ENCODE data around the gene PRRX2. TPM values are rescaled to one million over a fixed set of nuclear protein-coding genes. Genes with fewer than 3 reads are reported as not detected.

PRRX2 gene
- total RNA-seq, 5 donors from 2014 or later (not counting 1 experiment from before 2014, with no cell fraction given) = 0.26 TPM; not detected in 4

DNA sequence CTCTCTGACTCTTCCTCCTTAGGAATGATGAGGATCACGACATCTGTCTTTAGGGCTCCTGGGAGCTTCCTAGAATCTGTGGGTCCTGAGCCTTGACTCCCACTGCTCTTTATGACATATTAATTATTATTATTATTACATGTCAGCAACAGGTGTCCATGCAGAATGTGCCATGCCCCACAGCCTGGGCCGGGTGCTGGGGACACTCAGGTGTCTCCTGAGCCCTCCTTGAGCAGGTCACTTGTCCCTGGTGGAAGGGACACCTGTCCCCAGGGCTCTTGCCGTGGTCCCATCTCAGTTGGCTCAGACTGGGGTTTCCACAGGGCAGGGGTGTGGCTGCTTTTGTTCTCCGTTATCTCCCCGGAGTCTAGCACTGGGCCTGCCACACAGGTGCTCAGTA, 53.2 kb downstream of the PRRX2 start:
- no peak for ATAC-seq (replicated peaks in 1 of 4)
- Mint-ChIP-seq H3K9me3 (no peaks in the 10 kb centered on the region), H3K4me1 (peaks cover 0 to 1% (median 0%) of the 10 kb centered on the region in 3 donors)

DNA sequence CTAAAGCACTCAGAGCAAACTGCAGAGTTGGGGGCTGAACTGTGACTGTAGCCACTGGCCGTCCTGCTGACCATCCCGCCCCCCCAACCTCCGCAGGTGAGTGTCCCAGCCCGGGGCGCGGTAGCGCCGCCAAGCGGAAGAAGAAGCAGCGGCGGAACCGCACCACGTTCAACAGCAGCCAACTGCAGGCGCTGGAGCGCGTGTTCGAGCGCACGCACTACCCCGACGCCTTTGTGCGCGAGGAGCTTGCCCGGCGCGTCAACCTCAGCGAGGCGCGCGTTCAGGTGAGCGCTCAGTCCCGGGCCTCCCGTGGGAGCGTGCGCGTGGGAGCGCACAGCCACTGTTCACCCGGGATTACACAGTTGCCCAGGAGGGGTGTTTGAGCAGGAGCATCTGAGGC, 53.7 kb downstream of the PRRX2 start:
- no peaks in the 10 kb centered on the region for H3K4me1 ChIP-seq (ENCODE audit: control insufficient read depth in 1 of 2, extremely low read depth in 1 of 2, insufficient read depth in 2 of 2, low read length in 2 of 2)
- ChIA-PET POLR2A (no interaction called here), CTCF (no interaction called here)
- H3K4me3 Mint-ChIP-seq = no peak overlapping the region
- H3K27ac ChIP-seq (ENCODE audit: low read length) = no peak overlapping the region
- no peaks in the 10 kb centered on the region for H3K9me3 Mint-ChIP-seq
- H3K36me3 Mint-ChIP-seq = no peaks in the 10 kb centered on the region
- peaks cover 0 to 57% of the 10 kb centered on the region in 2 experiments for H3K27me3 ChIP-seq (replicated peaks in 1 of 2; ENCODE audit: control insufficient read depth in 2 of 2, extremely low read depth in 1 of 2, insufficient read depth in 2 of 2, low read length in 1 of 2)
- H3K9me3 ChIP-seq = no peaks in the 10 kb centered on the region
- H3K36me3 ChIP-seq (ENCODE audit: control insufficient read depth in 2 of 2, extremely low read depth in 1 of 2, insufficient read depth in 1 of 2, low read length in 1 of 2) = no peaks in the 10 kb centered on the region
- H3K27ac Mint-ChIP-seq = no peak overlapping the region
- 84% methylated on average over 26 of the region's 38 CpGs for WGBS (ENCODE audit: insufficient coverage)
- no peak overlapping the region for H3K4me3 ChIP-seq (ENCODE audit: control insufficient read depth in 1 of 2, extremely low read depth in 1 of 2, low read length in 1 of 2)
- ATAC-seq (replicated peaks in 1 of 4) = no peak
- peaks cover 0 to 1% (median 0%) of the 10 kb centered on the region in 3 donors for H3K4me1 Mint-ChIP-seq
- H3K27me3 Mint-ChIP-seq = peaks cover 0 to 25% of the 10 kb centered on the region in 2 donors
- no peak for DNase-seq

More for the DNA sequence above, 53.2 kb downstream of the PRRX2 start:
- Histone ChIP-seq H3K4me1 (ENCODE audit: control insufficient read depth in 1 of 2, extremely low read depth in 1 of 2, insufficient read depth in 2 of 2, low read length in 2 of 2) (no peaks in the 10 kb centered on the region), H3K27me3 (replicated peaks in 1 of 2; ENCODE audit: control insufficient read depth in 2 of 2, extremely low read depth in 1 of 2, insufficient read depth in 2 of 2, low read length in 1 of 2) (peaks cover 0 to 54% of the 10 kb centered on the region in 2 experiments), H3K36me3 (ENCODE audit: control insufficient read depth in 2 of 2, extremely low read depth in 1 of 2, insufficient read depth in 1 of 2, low read length in 1 of 2) (no peaks in the 10 kb centered on the region), H3K4me3 (ENCODE audit: control insufficient read depth in 1 of 2, extremely low read depth in 1 of 2, low read length in 1 of 2) (no peak overlapping the region), H3K9me3 (no peaks in the 10 kb centered on the region), H3K27ac (ENCODE audit: low read length) (no peak overlapping the region)
- Mint-ChIP-seq H3K36me3 (no peaks in the 10 kb centered on the region), H3K27me3 (peaks cover 0 to 24% of the 10 kb centered on the region in 2 donors), H3K4me3 (no peak overlapping the region), H3K27ac (no peak overlapping the region)
- DNase-seq = no peak
- 76% methylated on average over 4 of the region's 5 CpGs for WGBS (ENCODE audit: insufficient coverage)
- CTCF ChIA-PET = no interaction called here
- POLR2A ChIA-PET = no interaction called here

DNA sequence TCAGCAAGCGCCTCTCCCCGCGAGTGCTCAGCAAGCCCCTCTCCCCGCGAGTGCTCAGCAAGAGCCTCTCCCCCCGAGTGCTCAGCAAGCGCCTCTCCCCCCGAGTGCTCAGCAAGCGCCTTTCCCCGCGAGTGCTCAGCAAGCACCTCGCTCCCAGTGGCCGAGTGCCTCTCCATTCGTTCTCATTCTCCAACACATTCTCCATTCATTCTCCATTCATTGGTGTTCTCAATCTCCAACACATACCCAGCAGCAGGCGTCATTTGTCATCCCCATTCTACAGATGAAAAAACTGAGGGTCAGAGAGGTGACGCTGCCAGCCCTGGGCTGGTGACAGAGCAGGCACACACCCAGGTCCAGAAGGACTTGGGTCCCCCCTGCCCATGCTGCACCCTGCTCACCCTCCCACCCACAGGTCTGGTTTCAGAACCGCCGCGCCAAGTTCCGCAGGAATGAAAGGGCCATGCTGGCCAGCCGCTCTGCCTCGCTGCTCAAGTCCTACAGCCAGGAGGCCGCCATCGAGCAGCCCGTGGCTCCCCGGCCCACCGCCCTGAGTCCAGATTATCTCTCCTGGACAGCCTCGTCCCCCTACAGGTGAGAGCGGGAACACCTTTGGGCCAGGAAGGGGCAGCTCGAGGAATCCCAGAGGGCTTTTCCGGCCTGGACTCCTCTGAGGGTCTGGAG, 54.9 kb downstream of the PRRX2 start:
- ChIA-PET POLR2A (no interaction called here), CTCF (no interaction called here)
- Mint-ChIP-seq H3K9me3 (no peaks in the 10 kb centered on the region), H3K4me3 (no peak overlapping the region), H3K36me3 (no peaks in the 10 kb centered on the region), H3K27ac (no peak overlapping the region), H3K27me3 (peaks cover 4 to 28% of the 10 kb centered on the region in 2 donors), H3K4me1 (peaks cover 0 to 1% (median 0%) of the 10 kb centered on the region in 3 donors)
- Histone ChIP-seq H3K27ac (ENCODE audit: low read length) (no peak overlapping the region), H3K9me3 (no peaks in the 10 kb centered on the region), H3K4me1 (ENCODE audit: control insufficient read depth in 1 of 2, extremely low read depth in 1 of 2, insufficient read depth in 2 of 2, low read length in 2 of 2) (no peaks in the 10 kb centered on the region), H3K4me3 (ENCODE audit: control insufficient read depth in 1 of 2, extremely low read depth in 1 of 2, low read length in 1 of 2) (no peak overlapping the region), H3K36me3 (ENCODE audit: control insufficient read depth in 2 of 2, extremely low read depth in 1 of 2, insufficient read depth in 1 of 2, low read length in 1 of 2) (no peaks in the 10 kb centered on the region), H3K27me3 (replicated peaks in 1 of 2; ENCODE audit: control insufficient read depth in 2 of 2, extremely low read depth in 1 of 2, insufficient read depth in 2 of 2, low read length in 1 of 2) (peaks cover 0 to 67% of the 10 kb centered on the region in 2 experiments)
- no peak for DNase-seq
- ATAC-seq (replicated peaks in 1 of 4) = no peak
- WGBS (ENCODE audit: insufficient coverage) = 86% methylated on average over 27 of the region's 31 CpGs

DNA sequence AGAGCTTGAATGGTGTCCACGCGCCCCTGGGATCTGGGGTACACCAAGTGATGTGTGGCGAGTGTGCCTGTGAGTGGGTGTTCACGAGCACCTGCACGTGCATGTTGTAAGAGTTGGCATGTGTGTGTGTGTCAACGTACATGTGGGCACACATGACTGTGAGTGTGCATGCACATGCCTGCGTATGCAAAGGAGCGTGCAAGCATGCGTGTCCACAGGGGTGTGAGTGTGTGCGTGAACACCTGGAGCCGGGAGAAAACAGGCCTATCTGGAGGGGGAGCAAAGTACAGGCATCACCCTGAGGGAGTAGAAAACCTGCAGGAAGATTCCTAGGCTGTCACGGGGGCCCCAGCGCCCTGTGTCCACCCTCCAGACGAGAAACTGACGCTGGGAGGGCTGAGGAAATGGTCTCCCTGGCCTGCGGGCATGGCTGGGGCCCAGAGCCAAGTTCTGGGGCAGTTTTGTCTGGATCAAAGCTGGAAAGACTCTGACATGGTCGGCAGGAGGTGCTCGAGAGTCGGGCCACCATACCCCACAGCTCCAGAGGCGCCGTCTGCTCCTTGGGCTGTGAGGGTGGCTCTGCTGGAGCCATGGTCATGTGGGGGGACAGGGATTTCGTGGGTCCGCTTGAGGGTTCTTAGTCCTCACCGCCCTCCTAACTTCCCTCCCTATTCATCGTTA, 55.6 kb downstream of the PRRX2 start:
- Mint-ChIP-seq H3K4me1 (no peaks in the 10 kb centered on the region), H3K36me3 (no peaks in the 10 kb centered on the region), H3K4me3 (no peak overlapping the region), H3K9me3 (no peaks in the 10 kb centered on the region), H3K27ac (no peak overlapping the region), H3K27me3 (peaks cover 4 to 28% of the 10 kb centered on the region in 2 donors)
- H3K27ac ChIP-seq (ENCODE audit: low read length) = no peak overlapping the region
- H3K36me3 ChIP-seq (ENCODE audit: control insufficient read depth in 2 of 2, extremely low read depth in 1 of 2, insufficient read depth in 1 of 2, low read length in 1 of 2) = no peaks in the 10 kb centered on the region
- no peak overlapping the region for H3K4me3 ChIP-seq (ENCODE audit: control insufficient read depth in 1 of 2, extremely low read depth in 1 of 2, low read length in 1 of 2)
- no peaks in the 10 kb centered on the region for H3K4me1 ChIP-seq (ENCODE audit: control insufficient read depth in 1 of 2, extremely low read depth in 1 of 2, insufficient read depth in 2 of 2, low read length in 2 of 2)
- H3K27me3 ChIP-seq (replicated peaks in 1 of 2; ENCODE audit: control insufficient read depth in 2 of 2, extremely low read depth in 1 of 2, insufficient read depth in 2 of 2, low read length in 1 of 2) = peaks cover 0 to 71% of the 10 kb centered on the region in 2 experiments
- no peak for DNase-seq
- WGBS (ENCODE audit: insufficient coverage) = 80% methylated on average over 16 of the region's 25 CpGs
- CTCF ChIA-PET = no interaction called here
- POLR2A ChIA-PET = no interaction called here
- H3K9me3 ChIP-seq = no peaks in the 10 kb centered on the region
- ATAC-seq (replicated peaks in 1 of 4) = no peak

DNA sequence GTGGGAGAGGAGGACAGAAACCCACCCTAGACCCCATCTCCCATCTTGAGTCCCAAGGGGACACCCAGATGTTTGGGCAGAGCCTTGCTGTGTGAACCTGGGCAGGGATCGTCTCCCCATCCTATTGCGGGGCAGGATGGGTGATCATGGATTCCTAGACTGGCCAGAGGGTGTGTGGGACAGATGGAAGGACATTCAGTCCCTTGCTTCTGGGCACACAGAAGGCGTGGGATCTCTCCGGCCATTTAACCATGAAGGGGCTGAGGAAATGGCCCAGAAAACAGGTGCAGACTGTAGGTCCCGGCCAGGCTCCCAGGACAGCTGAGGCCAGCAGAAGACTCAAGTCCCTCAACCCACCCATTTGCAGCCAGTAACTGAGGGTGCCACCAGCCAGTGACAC, 57.5 kb downstream of the PRRX2 start:
- Histone ChIP-seq H3K27ac (ENCODE audit: low read length) (no peak overlapping the region), H3K27me3 (replicated peaks in 1 of 2; ENCODE audit: control insufficient read depth in 2 of 2, extremely low read depth in 1 of 2, insufficient read depth in 2 of 2, low read length in 1 of 2) (peaks cover 0 to 71% of the 10 kb centered on the region in 2 experiments), H3K4me1 (ENCODE audit: control insufficient read depth in 1 of 2, extremely low read depth in 1 of 2, insufficient read depth in 2 of 2, low read length in 2 of 2) (peaks cover 0 to 5% of the 10 kb centered on the region in 2 experiments), H3K4me3 (ENCODE audit: control insufficient read depth in 1 of 2, extremely low read depth in 1 of 2, low read length in 1 of 2) (no peak overlapping the region), H3K9me3 (no peaks in the 10 kb centered on the region), H3K36me3 (ENCODE audit: control insufficient read depth in 2 of 2, extremely low read depth in 1 of 2, insufficient read depth in 1 of 2, low read length in 1 of 2) (no peaks in the 10 kb centered on the region)
- Mint-ChIP-seq H3K9me3 (no peaks in the 10 kb centered on the region), H3K36me3 (no peaks in the 10 kb centered on the region), H3K4me1 (peaks cover 0 to 5% (median 3%) of the 10 kb centered on the region in 3 donors), H3K27me3 (peaks cover 4 to 29% of the 10 kb centered on the region in 2 donors), H3K4me3 (no peak overlapping the region), H3K27ac (no peak overlapping the region)
- ChIA-PET CTCF (interaction anchor here in 1 of 2 donors (0.6 kb wide), 1 partner anchor 262 kb away, joined by 3 read pairs; no protein-coding TSS in a partner anchor), POLR2A (no interaction called here)
- no peak for ATAC-seq (replicated peaks in 1 of 4)
- DNase-seq = no peak
- 76% methylated on average over 4 of the region's 5 CpGs for WGBS (ENCODE audit: insufficient coverage)

DNA sequence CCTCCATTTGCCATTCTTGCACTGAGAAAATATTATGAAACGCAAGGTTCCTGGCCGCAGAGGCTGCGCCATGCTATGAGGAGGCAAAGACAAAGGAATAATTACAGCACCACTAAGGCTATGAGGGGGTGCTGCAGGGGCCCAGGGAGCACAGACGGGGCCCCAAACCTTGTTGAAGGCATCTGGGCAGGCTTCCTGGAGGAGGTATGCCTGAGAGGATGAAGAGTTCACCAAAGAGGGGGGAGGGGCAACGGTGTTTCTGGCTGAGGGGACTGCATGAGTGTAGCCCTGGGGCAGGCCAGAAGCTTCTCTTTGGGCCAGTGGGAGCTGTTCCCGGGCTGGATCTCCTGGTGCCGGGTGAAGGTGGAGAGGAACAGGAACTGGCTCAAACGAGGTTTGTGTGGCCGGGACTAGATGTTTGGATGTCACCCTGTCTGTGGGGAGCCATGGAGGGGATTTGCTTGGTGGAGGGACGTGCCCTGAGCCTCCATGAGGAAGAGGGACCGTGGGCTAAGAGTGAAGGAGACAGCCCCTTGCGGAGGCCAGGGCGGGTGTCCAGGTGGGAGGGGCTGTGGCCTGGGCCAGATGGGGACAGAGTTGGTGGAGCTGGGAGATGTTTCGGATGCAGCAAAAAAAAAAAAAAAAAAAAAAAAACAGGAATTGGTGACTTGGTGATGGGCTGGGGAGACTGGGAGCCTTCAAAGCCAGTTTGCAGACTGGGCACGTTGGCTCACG, 59.2 kb downstream of the PRRX2 start:
- Histone ChIP-seq H3K9me3 (no peaks in the 10 kb centered on the region), H3K36me3 (ENCODE audit: control insufficient read depth in 2 of 2, extremely low read depth in 1 of 2, insufficient read depth in 1 of 2, low read length in 1 of 2) (no peaks in the 10 kb centered on the region), H3K27me3 (replicated peaks in 1 of 2; ENCODE audit: control insufficient read depth in 2 of 2, extremely low read depth in 1 of 2, insufficient read depth in 2 of 2, low read length in 1 of 2) (peaks cover 0 to 58% of the 10 kb centered on the region in 2 experiments), H3K4me3 (ENCODE audit: control insufficient read depth in 1 of 2, extremely low read depth in 1 of 2, low read length in 1 of 2) (no peak overlapping the region), H3K27ac (ENCODE audit: low read length) (no peak overlapping the region), H3K4me1 (ENCODE audit: control insufficient read depth in 1 of 2, extremely low read depth in 1 of 2, insufficient read depth in 2 of 2, low read length in 2 of 2) (peaks cover 0 to 5% of the 10 kb centered on the region in 2 experiments)
- WGBS (ENCODE audit: insufficient coverage) = 69% methylated on average over 11 of the region's 16 CpGs
- Mint-ChIP-seq H3K9me3 (no peaks in the 10 kb centered on the region), H3K36me3 (no peaks in the 10 kb centered on the region), H3K4me3 (no peak overlapping the region), H3K27me3 (peaks cover 4 to 29% of the 10 kb centered on the region in 2 donors), H3K4me1 (peaks cover 0 to 5% (median 3%) of the 10 kb centered on the region in 3 donors), H3K27ac (no peak overlapping the region)
- no peak for DNase-seq
- ATAC-seq (replicated peaks in 1 of 4) = no peak
- CTCF ChIA-PET = no interaction called here
- POLR2A ChIA-PET = interaction anchor here in 1 of 2 donors (0.6 kb wide), 2 partner anchors 16 to 267 kb away, joined by 3 to 6 read pairs; no protein-coding TSS in a partner anchor

Measured in T-cell (primary cell).